GM12873 (cell line): Measurements from ENCODE around the gene ZNF888.

Experiments used
- CTCF ChIP-seq: IDR thresholded peaks from 2 replicates; pipeline ENCODE4 v1.5.1; 2012; ENCODE audit warnings: low read depth, mild to moderate bottlenecking, moderate library complexity, low read length, control low read depth; ENCODE audit not compliant: insufficient read depth; ENCODE audit errors: missing control alignments

Gene ZNF888

GRCh38 chr19:52957591-52957990 is 34.4 kb upstream of the ZNF888 start:
- TF ChIP-seq CTCF: no peak

GRCh38 chr19:52956917-52957316 is 33.7 kb upstream of the ZNF888 start:
- no peak for TF ChIP-seq CTCF

- no peak for TF ChIP-seq CTCF
Observed at GRCh38 chr19:52949422-52949821, 26.2 kb upstream of the ZNF888 start.

GRCh38 chr19:52948025-52948770 is 25.0 kb upstream of the ZNF888 start:
- TF ChIP-seq CTCF: no peak

- no peak for TF ChIP-seq CTCF
Observed at GRCh38 chr19:52946322-52947310, 23.4 kb upstream of the ZNF888 start.

- TF ChIP-seq CTCF: no peak
Observed at GRCh38 chr19:52945652-52946321, 22.6 kb upstream of the ZNF888 start.
